Middle frontal gyrus (tissue), 1 donor: ENCODE measurements around the gene KLHL10.

Experiments
- DNase-seq: peaks from one replicate; pipeline ENCODE4 v3.0.0-alpha.2; 2015; ENCODE audit warnings: low spot score; ENCODE audit errors: extremely low spot score

Gene KLHL10

DNA sequence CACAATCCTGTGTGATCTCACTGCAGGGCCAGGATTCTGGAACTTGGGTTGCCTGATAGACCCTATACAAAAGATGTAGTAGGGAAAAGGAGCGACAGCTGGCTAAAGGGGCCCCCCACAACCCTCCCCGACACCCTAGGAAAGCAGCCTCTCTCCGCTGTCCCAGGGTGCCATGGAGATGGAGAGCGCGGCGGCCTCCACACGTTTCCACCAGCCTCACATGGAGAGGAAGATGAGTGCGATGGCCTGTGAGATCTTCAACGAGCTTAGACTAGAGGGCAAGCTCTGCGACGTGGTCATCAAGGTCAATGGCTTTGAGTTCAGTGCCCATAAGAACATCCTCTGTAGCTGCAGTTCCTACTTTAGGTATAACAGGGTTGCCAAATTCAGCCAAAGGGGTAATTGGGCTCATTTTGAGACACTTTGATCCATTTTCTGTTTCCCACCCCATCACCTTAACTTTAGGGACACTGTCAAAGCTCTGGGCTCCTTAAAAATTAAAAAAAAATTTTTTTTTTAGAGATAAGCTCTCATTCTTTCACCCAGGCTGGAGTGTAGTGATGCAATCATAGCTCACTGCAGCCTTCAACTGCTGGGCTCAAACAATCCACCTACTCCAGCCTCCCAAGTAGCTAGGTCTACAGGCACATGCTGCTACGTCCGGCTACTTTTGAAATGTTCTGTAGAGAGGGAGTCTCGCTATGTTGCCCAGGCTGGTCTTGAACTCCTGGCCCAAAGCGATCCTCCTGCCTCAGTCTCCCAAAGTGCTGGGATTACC is at the start of gene KLHL10:
KLHL10 (plus strand) TSS at position 65 of the 778 bp plus-strand sequence; CDS start at position 173, 108 bp downstream.
- no peak for DNase-seq

DNA sequence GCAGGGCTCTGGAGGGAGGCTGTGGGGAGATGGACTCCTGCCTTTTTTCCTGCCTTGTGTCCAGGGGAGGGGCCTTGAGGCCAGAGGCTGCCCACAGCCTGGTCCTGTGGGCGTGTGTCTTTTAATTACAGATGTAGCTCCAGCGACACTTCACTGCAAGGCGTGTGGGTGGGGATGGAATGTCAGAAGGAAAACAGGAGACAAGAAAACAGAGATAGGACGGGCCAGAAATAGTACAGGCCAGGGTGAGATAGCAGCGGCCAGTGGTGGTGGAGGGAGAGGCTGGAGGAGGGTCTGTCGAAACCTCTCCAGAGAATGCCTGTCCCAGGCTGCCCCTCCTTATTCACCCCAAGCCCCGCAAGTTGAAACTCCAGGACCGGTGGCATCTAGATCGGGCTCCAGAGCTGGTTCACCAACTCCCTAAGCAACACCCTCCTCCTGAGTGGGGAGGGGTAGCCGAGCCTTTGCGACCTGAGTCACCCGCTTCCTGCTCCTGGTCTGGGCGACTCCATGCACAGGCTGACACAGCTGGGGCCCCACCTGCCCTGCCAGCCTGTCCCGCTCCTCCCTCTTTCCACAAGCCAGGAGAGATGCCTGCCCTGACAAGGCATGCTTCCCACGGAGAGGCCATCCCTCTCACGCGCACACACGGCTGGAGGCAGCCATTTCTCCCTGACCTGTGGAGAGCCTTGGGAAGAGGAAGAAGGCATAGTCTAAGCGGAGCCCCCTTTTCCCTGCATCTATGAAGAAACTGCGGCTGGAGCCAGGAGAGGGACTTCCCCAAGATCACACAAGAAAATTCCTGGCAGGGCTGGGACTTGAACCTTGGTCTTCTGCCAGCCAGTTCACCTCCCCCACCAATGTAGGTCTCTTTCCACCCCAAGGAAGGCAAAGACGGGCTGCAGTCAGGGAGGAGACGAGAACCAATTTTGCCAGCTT is 44.5 kb upstream of the KLHL10 start:
- DNase-seq: no peak

DNA sequence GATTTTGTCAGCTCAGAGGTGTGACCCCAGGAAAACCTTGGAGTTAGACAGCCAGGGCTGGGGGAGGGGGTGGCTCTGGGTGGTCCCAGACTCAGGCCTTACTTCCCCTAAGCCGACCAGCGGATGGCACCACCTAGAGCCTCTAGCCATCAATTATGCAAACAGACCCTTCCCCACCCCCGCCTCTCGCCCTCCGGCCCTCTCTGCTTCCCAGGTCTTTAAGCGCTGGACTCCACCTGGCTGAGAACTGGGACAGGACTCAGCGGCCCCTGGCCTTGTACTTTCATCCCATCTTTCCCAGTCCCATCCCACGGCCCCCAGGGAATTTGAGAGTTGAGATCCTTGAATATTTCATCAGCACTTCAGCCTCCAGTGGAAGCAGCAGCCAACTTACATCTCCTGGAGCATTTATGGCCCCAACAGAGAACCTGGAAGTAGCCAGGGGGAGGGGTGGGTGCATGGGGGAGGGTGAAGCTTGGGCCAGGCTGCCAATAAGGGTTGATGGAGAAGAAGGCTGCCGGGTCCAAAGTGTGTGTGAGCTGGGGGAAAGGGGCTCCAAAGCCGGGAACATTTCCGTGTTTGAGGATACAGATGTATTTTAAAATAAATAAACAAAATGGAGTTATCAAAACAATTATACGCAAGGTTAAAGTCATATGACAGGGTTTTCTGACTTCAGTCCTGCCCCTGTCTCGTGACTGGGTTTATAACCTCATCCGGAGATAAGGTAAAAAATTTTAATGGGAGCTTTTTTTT is 43.7 kb upstream of the KLHL10 start:
- no peak for DNase-seq

DNA sequence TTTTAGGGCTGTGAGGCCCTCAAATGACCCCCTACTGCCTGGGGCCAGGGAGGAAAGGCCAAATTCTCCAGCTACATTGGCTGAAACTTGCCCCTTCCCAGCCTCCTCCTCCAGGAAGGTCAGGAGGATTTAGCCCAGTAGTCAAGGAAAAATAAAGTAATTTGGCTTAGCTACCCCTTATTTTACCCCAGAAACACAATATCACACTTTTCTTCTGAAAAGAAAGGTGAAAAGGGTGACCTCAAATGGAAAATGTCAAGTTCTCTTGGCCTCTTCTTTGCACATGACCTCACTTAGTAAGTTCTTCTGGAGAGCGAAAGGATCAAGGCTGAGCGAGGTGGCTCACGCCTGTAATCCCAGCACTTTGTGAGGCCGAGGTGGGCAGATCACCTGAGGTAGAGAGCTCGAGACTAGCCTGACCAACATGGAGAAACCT is 43.1 kb upstream of the KLHL10 start:
- DNase-seq: no peak

DNA sequence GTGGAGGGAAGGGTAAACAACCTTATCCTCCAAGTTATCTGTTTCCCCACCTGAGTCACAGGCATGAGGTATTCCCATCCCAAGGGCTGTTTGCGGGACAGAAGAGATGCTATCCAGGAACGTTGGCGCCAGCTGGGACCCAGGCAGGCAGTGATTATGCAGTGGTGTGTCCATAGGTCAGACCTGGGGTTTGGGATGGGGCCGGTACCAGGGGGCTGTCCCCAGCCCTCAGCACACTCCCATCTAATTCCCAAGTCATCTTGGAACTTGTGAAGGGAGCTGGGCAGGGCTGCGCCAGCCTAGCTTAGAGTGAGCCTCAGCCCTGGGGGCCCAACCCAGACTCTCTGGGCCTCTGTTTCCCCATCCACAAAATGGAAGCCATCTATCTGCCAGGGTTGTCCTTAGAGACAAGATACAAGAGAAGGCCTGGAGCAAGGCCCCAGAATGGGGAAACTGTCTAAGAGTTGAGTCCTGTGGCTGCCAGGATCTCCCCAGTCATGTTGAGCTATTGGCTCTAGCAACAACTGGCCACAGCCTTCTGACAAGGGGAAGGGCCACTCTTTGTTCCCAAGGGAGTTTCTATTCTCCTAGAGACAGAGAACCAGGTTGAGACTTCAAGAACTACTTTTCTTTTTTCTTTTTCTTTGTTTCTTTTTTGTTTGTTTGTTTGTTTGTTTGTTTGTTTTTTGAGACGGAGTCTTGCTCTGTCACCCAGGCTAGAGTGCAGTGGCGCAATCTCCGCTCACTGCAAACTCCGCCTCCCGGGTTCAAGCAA is 41.3 kb upstream of the KLHL10 start:
- DNase-seq: no peak

DNA sequence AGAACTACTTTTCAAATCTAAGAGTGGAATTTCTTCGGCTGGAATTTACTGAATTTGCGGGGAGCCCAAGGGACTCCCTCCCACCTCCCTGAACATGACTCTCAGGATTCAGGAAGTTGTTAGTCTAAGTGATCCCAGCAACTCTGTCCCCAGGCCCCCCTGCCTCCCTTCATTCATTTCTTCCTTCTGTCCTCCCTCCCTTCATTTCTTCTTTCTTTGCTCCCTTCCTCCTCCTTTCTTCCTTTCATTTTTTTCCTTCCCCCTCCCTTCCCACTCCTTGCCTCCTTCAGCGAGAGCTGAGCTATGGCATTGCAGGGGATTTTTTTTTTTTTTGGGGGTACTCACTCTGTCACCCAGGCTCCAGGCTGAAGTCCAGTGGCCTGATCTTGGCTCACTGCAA is 40.2 kb upstream of the KLHL10 start:
- DNase-seq: no peak

DNA sequence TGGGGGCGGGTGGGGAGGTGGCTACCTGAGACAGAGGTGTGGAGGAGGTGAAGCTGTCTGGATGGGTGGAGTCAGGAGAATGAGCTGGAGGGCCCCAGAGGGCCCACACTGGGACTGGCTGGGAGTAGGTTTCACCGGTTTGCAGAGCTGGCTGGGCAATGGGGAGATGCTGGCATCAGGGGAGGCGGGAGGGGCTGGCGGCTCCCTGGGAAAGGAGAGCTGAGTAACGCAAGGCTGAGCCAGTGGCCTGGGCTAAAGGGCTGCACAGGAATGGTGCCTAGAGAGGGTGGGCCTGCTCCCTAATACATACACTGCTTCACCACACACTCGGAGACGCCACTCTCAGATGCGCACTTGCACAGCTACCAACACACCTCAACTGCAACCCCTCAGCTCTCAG is 38.3 kb upstream of the KLHL10 start:
- no peak for DNase-seq

DNA sequence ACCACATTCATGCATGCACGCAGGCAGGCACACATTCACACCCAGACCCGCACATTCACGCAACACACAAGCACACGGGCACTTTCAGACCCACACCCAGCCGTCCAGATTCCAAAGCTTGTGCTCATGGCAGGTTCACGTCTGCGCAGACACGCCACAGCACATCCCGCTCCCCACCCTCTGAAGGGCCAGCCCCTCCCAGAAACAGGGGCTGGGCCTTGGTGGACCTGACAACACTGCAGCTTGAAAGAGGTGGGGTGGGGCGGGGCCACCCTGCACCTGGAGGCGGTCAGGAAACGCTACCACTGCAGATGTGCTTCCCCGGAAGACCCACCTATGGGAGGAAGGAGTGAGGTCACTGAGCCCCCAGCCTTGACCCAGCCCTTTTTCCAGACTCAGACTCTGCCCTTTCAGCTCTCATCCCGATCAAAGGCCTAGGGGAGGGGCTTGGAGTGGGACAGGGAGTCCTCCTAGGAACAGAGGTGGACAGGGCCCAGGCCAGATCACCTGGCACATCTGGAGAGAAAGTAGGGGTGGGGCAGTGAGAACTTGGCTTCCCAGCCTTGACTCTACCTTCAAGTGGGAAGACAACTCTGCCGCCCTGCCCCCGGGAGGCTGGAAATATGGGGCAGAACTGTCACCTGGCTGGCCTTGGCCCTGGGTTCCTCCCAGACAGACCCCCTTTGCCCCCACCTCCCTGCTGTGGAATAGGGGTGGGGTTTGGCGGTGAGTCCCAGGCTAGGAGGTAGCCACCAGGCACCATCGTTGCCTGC is 36.8 kb upstream of the KLHL10 start:
- DNase-seq: no peak

DNA sequence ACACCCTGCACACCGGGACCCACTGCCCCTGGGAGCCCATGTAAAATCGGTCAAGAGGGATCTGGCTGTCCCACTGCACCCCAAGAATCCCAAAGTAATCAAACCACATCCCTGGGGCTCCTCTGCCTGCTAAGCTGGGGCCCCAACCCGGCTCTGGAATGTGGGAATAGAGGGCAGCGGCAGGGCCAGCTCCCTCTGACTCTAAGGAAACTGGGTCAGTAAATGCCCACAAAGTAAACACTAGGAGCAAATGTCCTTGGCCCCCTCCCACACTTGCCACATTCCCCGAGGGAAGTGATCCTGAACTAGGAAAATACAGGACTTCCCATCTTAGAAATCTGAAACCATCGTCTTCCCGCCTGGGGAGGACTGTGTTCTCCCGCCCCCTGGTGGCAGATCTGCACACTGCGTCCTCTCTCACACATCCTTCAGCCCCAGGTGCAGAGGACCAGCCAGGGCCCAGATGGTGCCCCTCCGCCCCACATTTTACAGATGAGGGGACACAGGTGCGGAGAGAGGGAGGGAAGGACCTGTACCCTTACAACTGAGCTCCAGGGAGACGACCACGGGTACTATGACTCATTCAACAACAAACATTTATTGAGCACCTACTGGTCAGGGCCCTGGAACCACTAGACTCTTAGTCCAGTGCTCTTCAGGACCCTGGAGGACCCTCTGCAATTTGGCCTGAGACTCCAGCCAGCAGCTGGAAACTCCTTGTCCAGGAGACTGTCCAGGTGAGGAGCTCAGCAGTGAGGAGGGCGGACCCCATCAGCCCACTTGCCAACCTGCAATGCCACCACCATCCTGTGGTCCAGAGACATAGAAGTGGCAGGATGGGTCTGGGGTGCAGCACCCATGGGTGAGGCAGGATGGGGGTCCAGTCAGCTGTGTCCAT is 36.0 kb upstream of the KLHL10 start:
- DNase-seq: peak; percentile 57

DNA sequence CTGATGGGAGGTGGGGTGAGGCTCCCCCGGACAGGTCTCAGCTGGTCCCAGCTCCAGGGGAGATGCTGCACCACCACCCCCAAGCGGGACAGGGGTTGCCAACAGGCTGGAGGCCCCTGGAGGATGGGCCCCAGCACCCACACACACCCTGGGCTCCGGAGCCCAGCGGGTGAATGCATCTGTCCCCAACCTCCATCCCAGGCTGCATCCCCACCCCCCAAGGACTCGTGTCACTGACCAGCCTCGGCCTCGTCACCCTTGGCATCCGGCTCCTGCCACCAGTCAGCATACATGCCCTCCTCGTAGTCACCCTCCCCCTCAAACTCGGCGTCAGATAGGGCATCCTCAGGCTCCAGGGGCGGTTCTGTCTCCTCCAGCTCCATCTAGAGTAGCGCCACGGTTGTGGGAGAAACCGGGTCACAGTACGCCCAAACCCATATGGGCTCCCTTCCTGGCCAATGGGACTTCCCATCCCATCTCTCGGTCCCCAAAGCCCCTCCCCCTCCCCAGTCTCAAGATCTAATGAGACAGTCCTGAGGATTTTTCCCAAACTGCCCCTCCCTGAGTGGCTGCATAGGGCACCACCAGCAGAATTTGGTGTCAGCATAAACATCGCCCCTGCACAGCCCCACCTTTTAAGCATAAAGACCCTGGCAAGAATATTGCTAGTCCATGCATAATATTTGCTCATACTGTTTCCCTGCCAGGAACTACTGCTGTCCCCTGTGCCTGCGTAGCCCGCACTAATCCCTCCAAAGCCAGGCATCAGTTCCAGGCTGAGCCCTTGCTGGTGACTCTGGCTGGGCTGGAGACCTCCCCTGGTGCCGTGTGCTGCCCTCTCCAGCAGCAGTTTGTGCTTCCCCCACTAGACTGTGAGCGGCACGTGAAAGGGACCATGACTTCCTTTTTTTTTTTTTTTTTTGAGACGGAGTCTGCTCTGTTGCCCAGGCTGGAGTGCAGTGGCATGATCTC is 34.3 kb upstream of the KLHL10 start:
- no peak for DNase-seq

DNA sequence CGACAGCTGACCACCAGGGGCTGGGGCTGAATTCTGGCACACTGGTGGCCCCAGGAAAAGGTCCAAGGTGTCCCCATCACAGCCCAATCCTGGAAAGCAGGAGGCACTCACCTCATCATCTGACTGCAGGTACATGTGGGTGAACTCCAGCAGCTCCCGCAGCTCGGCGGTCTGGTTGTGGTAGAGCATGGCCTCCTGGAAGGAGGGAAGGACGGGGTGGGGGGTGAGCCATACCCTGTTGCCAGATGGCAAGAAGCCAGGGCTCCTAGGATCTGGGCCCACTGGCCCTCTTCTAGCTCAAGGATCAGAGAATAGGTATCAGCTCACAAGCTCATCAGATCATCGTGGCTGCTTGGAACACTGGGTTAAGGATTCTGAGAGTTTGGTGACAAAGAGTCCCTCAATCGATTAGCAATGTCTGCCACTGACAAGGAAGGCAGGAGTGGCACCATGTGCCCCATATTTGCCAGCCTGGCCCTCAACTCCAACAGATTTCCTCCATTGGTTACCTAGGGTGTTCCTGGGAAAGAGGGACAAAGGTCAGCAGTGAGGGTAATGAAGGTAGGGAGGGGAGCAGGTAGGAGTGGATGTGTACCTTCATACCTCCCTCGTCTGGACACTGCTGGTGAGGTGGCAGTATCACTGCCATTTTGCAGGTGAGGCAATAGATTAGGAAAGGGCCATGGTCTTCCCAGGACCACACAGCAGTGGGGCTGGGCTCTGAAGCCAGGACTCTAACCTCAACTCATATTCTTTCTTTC is 30.8 kb upstream of the KLHL10 start:
- no peak for DNase-seq

DNA sequence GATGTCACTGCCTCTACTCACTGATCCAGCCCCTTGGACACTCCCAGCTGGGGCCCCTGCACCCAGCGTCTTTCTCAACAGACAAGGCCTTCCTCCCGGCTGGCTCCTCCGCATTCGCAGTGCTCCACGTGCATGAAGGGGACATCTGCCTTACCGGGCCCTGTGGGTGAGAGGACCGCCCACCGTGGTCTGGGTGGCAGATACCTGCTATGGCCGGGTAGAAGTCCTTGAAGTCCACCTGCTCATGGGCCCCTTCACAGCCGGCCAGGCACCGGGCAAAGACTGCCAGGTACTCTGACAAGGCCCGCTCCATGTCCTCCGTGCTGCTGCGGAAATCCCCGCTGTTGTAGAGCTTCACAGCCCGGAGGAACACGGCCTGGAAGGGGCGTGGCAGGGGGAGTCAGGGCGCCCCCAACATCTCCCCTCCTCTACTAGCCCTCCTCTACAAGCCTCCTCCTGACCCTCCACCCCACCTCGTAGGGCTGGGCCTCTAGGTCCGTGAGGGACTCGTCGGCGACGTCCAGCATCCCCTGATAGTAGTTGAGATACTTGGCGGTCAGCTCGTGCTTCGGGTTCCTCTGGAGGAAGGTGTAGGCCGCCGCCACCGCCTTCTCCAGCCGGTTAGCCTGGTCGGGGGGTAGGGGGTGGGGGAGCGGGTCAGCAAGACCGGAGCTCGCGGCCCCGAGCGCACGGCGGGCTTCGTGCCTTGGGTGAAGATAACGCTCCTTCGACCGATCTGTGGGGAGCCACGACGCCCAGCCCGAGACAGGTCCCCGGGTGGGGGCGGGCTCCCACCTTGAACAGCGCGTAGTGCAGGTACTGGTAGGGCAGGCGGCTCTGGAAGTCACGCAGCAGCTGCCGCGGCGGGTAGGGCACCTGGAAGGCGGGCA is 26.7 kb upstream of the KLHL10 start:
- DNase-seq: no peak

DNA sequence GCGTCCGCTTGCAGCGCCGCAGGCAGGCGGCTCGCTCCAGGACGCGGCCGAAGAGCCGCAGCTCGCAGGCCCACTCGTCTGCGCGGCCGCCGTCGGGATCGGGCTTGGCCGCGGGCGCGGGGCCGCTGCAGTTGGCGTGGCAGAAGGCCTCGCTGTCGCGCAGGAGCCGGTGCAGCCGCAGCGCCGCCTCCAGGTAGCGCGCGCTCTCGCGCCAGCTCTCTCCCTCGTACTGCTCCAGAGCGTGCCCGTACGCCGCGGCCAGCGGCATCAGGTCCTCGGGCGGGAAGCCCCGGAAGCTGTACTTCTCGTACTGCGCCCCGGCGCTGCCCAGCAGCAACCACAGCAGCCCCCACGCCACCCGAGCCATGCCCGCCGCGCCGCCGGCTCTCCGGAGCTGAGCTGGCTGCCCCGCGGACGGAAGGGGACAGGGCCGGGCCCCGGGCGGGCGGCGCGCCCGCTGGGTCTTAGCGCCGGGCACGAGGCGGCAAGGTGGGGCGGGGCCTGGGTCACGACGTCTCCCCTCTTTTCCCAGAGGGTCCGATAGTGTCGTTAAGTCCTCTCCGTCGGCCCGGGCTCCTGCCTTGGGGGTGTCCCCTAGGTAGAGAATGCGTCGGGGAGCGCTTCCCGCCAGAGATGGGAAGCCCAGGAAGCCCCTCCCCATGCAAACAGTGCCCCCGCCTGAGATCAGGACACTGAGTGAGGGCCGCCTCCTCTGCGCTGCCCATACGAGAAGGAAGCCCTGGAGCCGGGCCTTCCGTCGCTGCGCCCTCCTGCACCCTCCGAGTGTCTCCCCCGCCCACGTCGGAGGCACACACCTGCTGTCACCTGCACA is 25.9 kb upstream of the KLHL10 start, which contains the start of gene P3H4:
P3H4 (minus strand) TSS at position 401 of the 832 bp plus-strand sequence; CDS start at position 367, 34 bp downstream.
- DNase-seq: peak; percentile 55

DNA sequence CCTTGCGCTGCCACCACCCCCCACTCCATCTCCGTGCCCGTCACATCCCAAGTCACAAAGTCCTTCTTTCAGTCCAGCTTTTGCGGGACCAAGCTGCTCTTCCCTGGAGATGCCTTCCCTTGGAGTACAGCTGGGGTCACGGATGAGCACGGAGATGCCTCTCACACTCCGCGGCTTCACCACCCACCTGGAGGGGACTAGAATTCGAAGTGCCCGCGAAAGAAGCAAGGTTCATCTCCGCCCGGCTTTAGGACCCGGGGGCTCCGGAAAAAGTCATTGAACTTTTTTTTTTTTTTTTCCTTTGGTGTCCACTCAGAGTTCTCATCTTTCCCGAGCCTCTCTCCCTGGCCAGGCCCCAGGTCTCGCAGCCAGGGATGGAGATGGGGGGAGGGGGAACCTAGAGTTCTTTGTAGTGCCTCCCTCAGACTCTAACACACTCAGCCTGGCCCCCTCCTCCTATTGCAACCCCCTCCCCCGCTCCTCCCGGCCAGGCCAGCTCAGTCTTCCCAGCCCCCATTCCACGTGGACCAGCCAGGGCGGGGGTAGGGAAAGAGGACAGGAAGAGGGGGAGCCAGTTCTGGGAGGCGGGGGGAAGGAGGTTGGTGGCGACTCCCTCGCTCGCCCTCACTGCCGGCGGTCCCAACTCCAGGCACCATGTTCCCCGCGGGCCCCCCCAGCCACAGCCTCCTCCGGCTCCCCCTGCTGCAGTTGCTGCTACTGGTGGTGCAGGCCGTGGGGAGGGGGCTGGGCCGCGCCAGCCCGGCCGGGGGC is 25.1 kb upstream of the KLHL10 start, which contains the start of gene FKBP10:
FKBP10 (plus strand) TSS at position 624 of the 771 bp plus-strand sequence; CDS start at position 655, 31 bp downstream.
- no peak for DNase-seq
